ENCODE measurements around the gene KCNK16.

GRCh38 chr6:39268171-39268570 lies 54.3 kb downstream of the KCNK16 start:
- TF ChIP-seq ZNF292 (tag by site-specific recombination; IDR thresholded peaks at IDR 0.05; ENCODE audit: borderline replicate concordance, low read depth) = no peak
- TF ChIP-seq CTCF (tag by site-specific recombination; IDR thresholded peaks at IDR 0.05) = no peak
- TF ChIP-seq ZNF777 (tag by site-specific recombination; IDR thresholded peaks at IDR 0.05; ENCODE audit: borderline replicate concordance) = no peak
- TF ChIP-seq ZNF501 (tag by site-specific recombination; IDR thresholded peaks at IDR 0.05) = no peak
- TF ChIP-seq REPIN1 (tag by site-specific recombination; IDR thresholded peaks at IDR 0.05; ENCODE audit: low read depth) = no peak
- TF ChIP-seq ZFP3 (tag by site-specific recombination; IDR thresholded peaks at IDR 0.05; ENCODE audit: low read depth) = no peak
- TF ChIP-seq, protein P1, sequence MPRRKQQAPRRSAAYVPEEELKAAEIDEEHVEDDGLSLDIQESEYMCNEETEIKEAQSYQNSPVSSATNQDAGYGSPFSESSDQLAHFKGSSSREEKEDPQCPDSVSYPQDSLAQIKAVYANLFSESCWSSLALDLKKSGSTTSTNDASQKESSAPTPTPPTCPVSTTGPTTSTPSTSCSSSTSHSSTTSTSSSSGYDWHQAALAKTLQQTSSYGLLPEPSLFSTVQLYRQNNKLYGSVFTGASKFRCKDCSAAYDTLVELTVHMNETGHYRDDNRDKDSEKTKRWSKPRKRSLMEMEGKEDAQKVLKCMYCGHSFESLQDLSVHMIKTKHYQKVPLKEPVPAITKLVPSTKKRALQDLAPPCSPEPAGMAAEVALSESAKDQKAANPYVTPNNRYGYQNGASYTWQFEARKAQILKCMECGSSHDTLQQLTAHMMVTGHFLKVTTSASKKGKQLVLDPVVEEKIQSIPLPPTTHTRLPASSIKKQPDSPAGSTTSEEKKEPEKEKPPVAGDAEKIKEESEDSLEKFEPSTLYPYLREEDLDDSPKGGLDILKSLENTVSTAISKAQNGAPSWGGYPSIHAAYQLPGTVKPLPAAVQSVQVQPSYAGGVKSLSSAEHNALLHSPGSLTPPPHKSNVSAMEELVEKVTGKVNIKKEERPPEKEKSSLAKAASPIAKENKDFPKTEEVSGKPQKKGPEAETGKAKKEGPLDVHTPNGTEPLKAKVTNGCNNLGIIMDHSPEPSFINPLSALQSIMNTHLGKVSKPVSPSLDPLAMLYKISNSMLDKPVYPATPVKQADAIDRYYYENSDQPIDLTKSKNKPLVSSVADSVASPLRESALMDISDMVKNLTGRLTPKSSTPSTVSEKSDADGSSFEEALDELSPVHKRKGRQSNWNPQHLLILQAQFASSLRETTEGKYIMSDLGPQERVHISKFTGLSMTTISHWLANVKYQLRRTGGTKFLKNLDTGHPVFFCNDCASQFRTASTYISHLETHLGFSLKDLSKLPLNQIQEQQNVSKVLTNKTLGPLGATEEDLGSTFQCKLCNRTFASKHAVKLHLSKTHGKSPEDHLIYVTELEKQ (tag by site-specific recombination; IDR thresholded peaks at IDR 0.05; ENCODE audit: borderline replicate concordance) = no peak

All from HEK293 (cell line).